ENCODE results near the gene PCSK4. TPM values are rescaled to one million over a fixed set of nuclear protein-coding genes. Genes with fewer than 3 reads are reported as not detected.

PCSK4 gene
- total and polyA plus RNA-seq, 9 of the 15 experiments (the other 6 are each of a cell fraction or from before 2014, with no cell fraction given) = 0.01 to 9.1 (median 2.1) TPM; not detected in 1

- no peak for TF ChIP-seq HMG20A (CRISPR knock-in tag; conservative IDR thresholded peaks at IDR 0.05)
- no peak for TF ChIP-seq RNF219 (CRISPR knock-in tag; IDR thresholded peaks at IDR 0.05)
- TF ChIP-seq STAT6 (CRISPR knock-in tag; IDR thresholded peaks at IDR 0.05) = no peak
- no peak for TF ChIP-seq POLR2G (IDR thresholded peaks at IDR 0.05; ENCODE audit: low read depth, low read length)
- no peak for TF ChIP-seq ATF4 (CRISPR knock-in tag; IDR thresholded peaks at IDR 0.05)
- no peak for TF ChIP-seq MBD1 (CRISPR knock-in tag; IDR thresholded peaks at IDR 0.05)
- no peak for TF ChIP-seq ZHX1 (conservative IDR thresholded peaks at IDR 0.05; ENCODE audit: low read length)
- no peak for TF ChIP-seq ZNF445 (CRISPR knock-in tag; IDR thresholded peaks at IDR 0.05; ENCODE audit: low read depth)
- TF ChIP-seq PHB2 (IDR thresholded peaks at IDR 0.05; ENCODE audit: low read depth) = no peak
- no peak for TF ChIP-seq ZNF75A (CRISPR knock-in tag; IDR thresholded peaks at IDR 0.05)
- no peak for TF ChIP-seq IFI16 (CRISPR knock-in tag; IDR thresholded peaks at IDR 0.05)
- TF ChIP-seq HBP1 (CRISPR knock-in tag; IDR thresholded peaks at IDR 0.05) = no peak
These were observed at the start of gene PCSK4 (continued) for GRCh38 chr19:1490311-1491113.
